ENCODE data around the gene MAN1B1. TPM values are rescaled to one million over a fixed set of nuclear protein-coding genes. Genes with fewer than 3 reads are reported as not detected.
A peak's percentile ranks its signal among the peaks of the same experiment; 100 is the strongest.

The MAN1B1 gene
- total and polyA plus RNA-seq, 4 donors, result 19.9 to 31.8 (median 26.5) TPM

DNA sequence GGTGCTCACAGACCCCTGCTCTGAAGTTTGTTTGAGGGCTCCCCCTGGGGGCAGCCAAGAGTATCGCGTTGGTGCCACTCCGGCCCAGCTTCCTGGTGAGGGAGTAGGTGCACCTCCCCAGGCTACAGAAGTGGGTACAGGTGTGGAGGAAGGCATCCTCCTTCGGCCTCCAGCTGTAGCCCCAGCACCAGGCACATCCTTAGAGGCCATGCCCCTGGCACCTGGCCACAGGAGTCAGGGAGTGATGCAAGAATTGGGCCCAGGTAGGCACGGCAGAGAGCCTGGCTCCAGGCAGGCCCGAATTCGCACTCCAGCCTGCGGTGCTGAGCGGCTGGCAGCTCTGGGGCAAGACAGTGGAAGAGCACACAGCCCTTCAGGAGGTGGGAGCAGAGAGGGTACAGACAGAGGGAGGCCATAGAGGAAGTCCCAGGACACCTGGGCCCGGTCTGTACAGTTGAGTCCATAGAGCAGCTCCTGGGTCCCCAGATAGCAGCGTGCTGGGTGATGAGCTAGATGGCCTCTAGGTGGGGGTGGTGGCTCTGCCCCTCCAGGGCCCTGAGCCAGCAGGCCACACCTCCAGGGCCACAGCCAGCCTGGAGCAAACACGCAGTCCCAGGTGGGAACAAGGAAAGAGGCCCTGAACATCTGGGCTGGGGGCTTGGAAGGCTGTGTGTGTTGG lies 18.8 kb upstream of the MAN1B1 start:
- TF ChIP-seq RAD21 (IDR thresholded peaks at IDR 0.05) (peak; percentile 76 to 81), FOXA1 (IDR thresholded peaks at IDR 0.05) (no peak)
- TF ChIP-seq, protein P1, sequence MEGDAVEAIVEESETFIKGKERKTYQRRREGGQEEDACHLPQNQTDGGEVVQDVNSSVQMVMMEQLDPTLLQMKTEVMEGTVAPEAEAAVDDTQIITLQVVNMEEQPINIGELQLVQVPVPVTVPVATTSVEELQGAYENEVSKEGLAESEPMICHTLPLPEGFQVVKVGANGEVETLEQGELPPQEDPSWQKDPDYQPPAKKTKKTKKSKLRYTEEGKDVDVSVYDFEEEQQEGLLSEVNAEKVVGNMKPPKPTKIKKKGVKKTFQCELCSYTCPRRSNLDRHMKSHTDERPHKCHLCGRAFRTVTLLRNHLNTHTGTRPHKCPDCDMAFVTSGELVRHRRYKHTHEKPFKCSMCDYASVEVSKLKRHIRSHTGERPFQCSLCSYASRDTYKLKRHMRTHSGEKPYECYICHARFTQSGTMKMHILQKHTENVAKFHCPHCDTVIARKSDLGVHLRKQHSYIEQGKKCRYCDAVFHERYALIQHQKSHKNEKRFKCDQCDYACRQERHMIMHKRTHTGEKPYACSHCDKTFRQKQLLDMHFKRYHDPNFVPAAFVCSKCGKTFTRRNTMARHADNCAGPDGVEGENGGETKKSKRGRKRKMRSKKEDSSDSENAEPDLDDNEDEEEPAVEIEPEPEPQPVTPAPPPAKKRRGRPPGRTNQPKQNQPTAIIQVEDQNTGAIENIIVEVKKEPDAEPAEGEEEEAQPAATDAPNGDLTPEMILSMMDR (IDR thresholded peaks at IDR 0.05; ENCODE audit: low read depth, low read length, missing input control), result peak; percentile 82
- TF ChIP-seq, protein P2, sequence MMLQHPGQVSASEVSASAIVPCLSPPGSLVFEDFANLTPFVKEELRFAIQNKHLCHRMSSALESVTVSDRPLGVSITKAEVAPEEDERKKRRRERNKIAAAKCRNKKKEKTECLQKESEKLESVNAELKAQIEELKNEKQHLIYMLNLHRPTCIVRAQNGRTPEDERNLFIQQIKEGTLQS (IDR thresholded peaks at IDR 0.05), result no peak
- no peak overlapping the region for H3K9ac ChIP-seq (ENCODE audit: low read depth in 1 of 2, low read length in 2 of 2)
- peak; percentile 84 for DNase-seq (ENCODE audit: low spot score)
- WGBS, result 45% methylated on average over 12 of the region's 12 CpGs
- H3K9me3 ChIP-seq (ENCODE audit: control insufficient read depth in 4 of 4, low read length in 3 of 4), result no peaks in the 10 kb centered on the region
- H3K27ac ChIP-seq (ENCODE audit: low read depth in 1 of 2, low read length in 2 of 2), result no peak overlapping the region
- H3K27me3 ChIP-seq (ENCODE audit: control insufficient read depth in 4 of 4, insufficient read depth in 4 of 4, low read length in 3 of 4), result peaks cover 0 to 13% (median 1%) of the 10 kb centered on the region in 4 donors
- no peaks in the 10 kb centered on the region for H3K36me3 ChIP-seq (ENCODE audit: control insufficient read depth in 4 of 4, insufficient read depth in 3 of 4, low read depth in 1 of 4, low read length in 3 of 4)
- H3K4me3 ChIP-seq (ENCODE audit: low read depth in 1 of 3, low read length in 3 of 3), result no peak overlapping the region
- peaks cover 4 to 17% (median 5%) of the 10 kb centered on the region in 4 donors for H3K4me1 ChIP-seq (ENCODE audit: control insufficient read depth in 4 of 4, insufficient read depth in 4 of 4, low read length in 3 of 4)

GRCh38 chr9:137068539-137069507 lies 18.0 kb upstream of the MAN1B1 start:
- peaks cover 4 to 14% (median 5%) of the 10 kb centered on the region in 4 donors for H3K4me1 ChIP-seq (ENCODE audit: control insufficient read depth in 4 of 4, insufficient read depth in 4 of 4, low read length in 3 of 4)
- 81% methylated on average over 17 of the region's 17 CpGs for WGBS
- TF ChIP-seq, protein P1 (IDR thresholded peaks at IDR 0.05; ENCODE audit: low read depth, low read length, missing input control), result no peak
- TF ChIP-seq TAF1 (conservative IDR thresholded peaks at IDR 0.05), result no peak
- no peak for TF ChIP-seq JUND (IDR thresholded peaks at IDR 0.05)
- no peak for TF ChIP-seq FOXA1 (IDR thresholded peaks at IDR 0.05)
- TF ChIP-seq ZBTB33 (IDR thresholded peaks at IDR 0.05), result no peak
- TF ChIP-seq, protein P3, sequence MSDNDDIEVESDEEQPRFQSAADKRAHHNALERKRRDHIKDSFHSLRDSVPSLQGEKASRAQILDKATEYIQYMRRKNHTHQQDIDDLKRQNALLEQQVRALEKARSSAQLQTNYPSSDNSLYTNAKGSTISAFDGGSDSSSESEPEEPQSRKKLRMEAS (IDR thresholded peaks at IDR 0.05), result no peak
- H3K4me3 ChIP-seq (ENCODE audit: low read depth in 1 of 3, low read length in 3 of 3), result no peak overlapping the region
- no peaks in the 10 kb centered on the region for H3K36me3 ChIP-seq (ENCODE audit: control insufficient read depth in 4 of 4, insufficient read depth in 3 of 4, low read depth in 1 of 4, low read length in 3 of 4)
- peaks cover 0 to 13% (median 1%) of the 10 kb centered on the region in 4 donors for H3K27me3 ChIP-seq (ENCODE audit: control insufficient read depth in 4 of 4, insufficient read depth in 4 of 4, low read length in 3 of 4)
- H3K9me3 ChIP-seq (ENCODE audit: control insufficient read depth in 4 of 4, low read length in 3 of 4), result no peaks in the 10 kb centered on the region
- H3K27ac ChIP-seq (ENCODE audit: low read depth in 1 of 2, low read length in 2 of 2), result no peak overlapping the region
- DNase-seq (ENCODE audit: low spot score), result no peak
- no peak overlapping the region for H3K9ac ChIP-seq (ENCODE audit: low read depth in 1 of 2, low read length in 2 of 2)
